H9 (cell line): ENCODE measurements around the gene MGAT4B. TPM values are rescaled to one million over a fixed set of nuclear protein-coding genes. Genes with fewer than 3 reads are reported as not detected.

Source experiments
- DNase-seq: peaks from one replicate; pipeline ENCODE4 v3.0.0-alpha.2; 2017
- H2AFZ ChIP-seq: one replicate; pipeline ENCODE4 v1.6.1; 2013; ENCODE audit warnings: mild to moderate bottlenecking, low read length, control low read depth, moderate library complexity
- H2AK5ac ChIP-seq: 2 replicates; pipeline ENCODE4 v1.6.1; 2013; ENCODE audit warnings: low read length, control low read depth, mixed read lengths; ENCODE audit not compliant: insufficient read length
- H2BK120ac ChIP-seq: one replicate; pipeline ENCODE4 v1.6.1; 2013; ENCODE audit warnings: low read depth, mild to moderate bottlenecking, low read length, control low read depth, inconsistent platforms; ENCODE audit not compliant: poor library complexity, severe bottlenecking
- H2BK12ac ChIP-seq: 2 replicates; pipeline ENCODE4 v1.6.1; 2013; ENCODE audit warnings: low read length, control low read depth, mixed read lengths, low read depth; ENCODE audit not compliant: insufficient read length
- H2BK15ac ChIP-seq: 2 replicates; pipeline ENCODE4 v1.6.1; 2013; ENCODE audit warnings: low read depth, low read length, control low read depth
- H2BK20ac ChIP-seq: one replicate; pipeline ENCODE4 v1.6.1; 2013; ENCODE audit warnings: low read depth, mild to moderate bottlenecking, low read length, control low read depth, inconsistent platforms; ENCODE audit not compliant: poor library complexity, severe bottlenecking
- H2BK5ac ChIP-seq: 2 replicates; pipeline ENCODE4 v1.6.1; 2013; ENCODE audit warnings: low read length, control low read depth, mixed read lengths; ENCODE audit not compliant: insufficient read length
- H3K14ac ChIP-seq: 2 replicates; pipeline ENCODE4 v1.6.1; 2013; ENCODE audit warnings: low read length, control low read depth; ENCODE audit not compliant: insufficient read depth
- H3K18ac ChIP-seq: 2 replicates; pipeline ENCODE4 v1.6.1; 2013; ENCODE audit warnings: low read depth, mild to moderate bottlenecking, mixed read lengths, low read length, control low read depth; ENCODE audit not compliant: insufficient read length
- H3K23ac ChIP-seq: 2 replicates; pipeline ENCODE4 v1.6.1; 2013; ENCODE audit warnings: low read length, control low read depth, mixed read lengths, low read depth; ENCODE audit not compliant: insufficient read length
- H3K23me2 ChIP-seq: 2 replicates; pipeline ENCODE4 v1.6.1; 2013; ENCODE audit warnings: low read depth, mild to moderate bottlenecking, mixed read lengths, low read length, control low read depth; ENCODE audit not compliant: insufficient read length, poor library complexity, severe bottlenecking
- H3K27ac ChIP-seq: 2 replicates; pipeline ENCODE4 v1.5.1; 2013; ENCODE audit warnings: low read length, control low read depth, mixed read lengths, low read depth; ENCODE audit not compliant: insufficient read length
- H3K27me3 ChIP-seq: 2 replicates; pipeline ENCODE4 v1.6.1; 2013; ENCODE audit warnings: low read length, control low read depth, inconsistent platforms; ENCODE audit not compliant: insufficient read depth
- H3K4ac ChIP-seq: 2 replicates; pipeline ENCODE4 v1.6.1; 2013; ENCODE audit warnings: low read depth, mild to moderate bottlenecking, control low read depth, inconsistent platforms, low read length, moderate library complexity
- H3K4me1 ChIP-seq: 2 replicates; pipeline ENCODE4 v1.6.1; 2013; ENCODE audit warnings: low read length, control low read depth, inconsistent platforms; ENCODE audit not compliant: insufficient read depth
- H3K4me2 ChIP-seq: 2 replicates; pipeline ENCODE4 v1.6.1; 2013; ENCODE audit warnings: low read length, control low read depth, mixed read lengths; ENCODE audit not compliant: insufficient read length, insufficient read depth
- H3K56ac ChIP-seq: 2 replicates; pipeline ENCODE4 v1.6.1; 2013; ENCODE audit warnings: low read depth, mild to moderate bottlenecking, mixed read lengths, low read length, control low read depth; ENCODE audit not compliant: insufficient read length
- H3K79me1 ChIP-seq: 2 replicates; pipeline ENCODE4 v1.6.1; 2013; ENCODE audit warnings: low read depth, mild to moderate bottlenecking, moderate library complexity, low read length, control low read depth, inconsistent platforms; ENCODE audit not compliant: insufficient read depth, poor library complexity, severe bottlenecking
- H3K79me2 ChIP-seq: 2 replicates; pipeline ENCODE4 v1.6.1; 2013; ENCODE audit warnings: low read length, control low read depth, inconsistent platforms; ENCODE audit not compliant: insufficient read depth
- H3K9ac ChIP-seq: 2 replicates; pipeline ENCODE4 v1.6.1; 2013; ENCODE audit warnings: low read length, control low read depth, mixed read lengths; ENCODE audit not compliant: insufficient read length; ENCODE audit errors: extremely low read depth
- H3K9me3 ChIP-seq: one replicate; pipeline ENCODE4 v1.6.1; 2013; ENCODE audit warnings: low read depth, low read length, inconsistent platforms; ENCODE audit not compliant: control insufficient read depth
- H3T11ph ChIP-seq: one replicate; pipeline ENCODE4 v1.6.1; 2013; ENCODE audit warnings: mild to moderate bottlenecking, low read length, control low read depth, inconsistent platforms
- H4K20me1 ChIP-seq: one replicate; pipeline ENCODE4 v1.6.1; 2013; ENCODE audit not compliant: control insufficient read depth, insufficient read length, insufficient read depth
- H4K5ac ChIP-seq: 2 replicates; pipeline ENCODE4 v1.6.1; 2013; ENCODE audit warnings: low read depth, mild to moderate bottlenecking, mixed read lengths, low read length, control low read depth; ENCODE audit not compliant: insufficient read length
- H4K8ac ChIP-seq: replicated peaks from 2 replicates; pipeline ENCODE4 v1.6.1; 2013; ENCODE audit warnings: low read length, control low read depth, mixed read lengths, low read depth; ENCODE audit not compliant: insufficient read length
- H4K91ac ChIP-seq: 2 replicates; pipeline ENCODE4 v1.6.1; 2013; ENCODE audit warnings: low read depth, mild to moderate bottlenecking, moderate library complexity, mixed read lengths, low read length, control low read depth; ENCODE audit not compliant: insufficient read length
- H3K27ac Mint-ChIP-seq, 3 experiments: 2 replicates in 2 of 3; 3 replicates in 1 of 3; pipeline ENCODE4 v1.8.0; 2020 to 2021; ENCODE audit warnings: mixed read lengths in 3 of 3, mild to moderate bottlenecking in 1 of 3, moderate library complexity in 1 of 3
- H3K27me3 Mint-ChIP-seq: 2 replicates; pipeline ENCODE4 v1.8.0; 2021; ENCODE audit warnings: low read depth, mild to moderate bottlenecking, moderate library complexity, mixed read lengths
- H3K36me3 Mint-ChIP-seq, 3 experiments: 2 replicates in 2 of 3; 3 replicates in 1 of 3; pipeline ENCODE4 v1.8.0; 2020 to 2021; ENCODE audit warnings: low read depth in 3 of 3, mixed read lengths in 3 of 3; ENCODE audit not compliant: insufficient read depth in 1 of 3
- H3K4me1 Mint-ChIP-seq, 2 experiments: 2 replicates each; pipeline ENCODE4 v1.8.0; 2020; ENCODE audit warnings: mixed read lengths in 2 of 2
- H3K4me3 Mint-ChIP-seq, 2 experiments: 2 replicates in 1 of 2; 3 replicates in 1 of 2; pipeline ENCODE4 v1.8.0; 2020 to 2021; ENCODE audit warnings: mild to moderate bottlenecking in 2 of 2, mixed read lengths in 2 of 2, moderate library complexity in 1 of 2
- H3K9me3 Mint-ChIP-seq, 2 experiments: 2 replicates in 1 of 2; 3 replicates in 1 of 2; pipeline ENCODE4 v1.8.0; 2020; ENCODE audit warnings: mild to moderate bottlenecking in 2 of 2, mixed read lengths in 2 of 2, moderate library complexity in 1 of 2
- WGBS: extraction: QIAGEN DNeasy Blood & Tissue Kit; methylation state at CpG from one replicate; pipeline ENCODE4 v1.1.7; 2013; ENCODE audit warnings: missing lambda C conversion rate, low lambda C conversion rate, mixed read lengths; ENCODE audit not compliant: insufficient read length; ENCODE audit errors: extremely low coverage; 5-methylcytosine and 5-hydroxymethylcytosine counted together
- total RNA-seq: library from RNA; stranded (reverse); gene quantifications from 2 replicates; pipeline ENCODE4 v1.2.1, GENCODE V29; 2021
- TF ChIP-seq, protein P1 (sequence below): fragments of 200-600 bp; sonication (generic); conservative IDR thresholded peaks from 3 replicates; pipeline ENCODE4 v1.8.0; 2021; ENCODE audit warnings: antibody characterized with exemption, mild to moderate bottlenecking

Gene MGAT4B
- total RNA-seq, 1 experiment from 2014 or later = 147 TPM

- no peak overlapping the region for H2BK15ac ChIP-seq
- peaks cover 3% of the 10 kb centered on the region; the same call in 1 of the 2 replicates for H3K4me1 ChIP-seq
- H3K23ac ChIP-seq = no peak overlapping the region
- H3K18ac ChIP-seq = peak overlapping the region; percentile 64
- Mint-ChIP-seq H3K36me3 (peaks cover 10 to 26% (median 22%) of the 10 kb centered on the region in 3 experiments), H3K4me3 (peak overlapping the region in 1 of 2 experiments; percentile 80; a peak in 3 of 5 replicates), H3K27me3 (peaks cover 13% of the 10 kb centered on the region), H3K9me3 (no peaks in the 10 kb centered on the region; a peak in 2 of 5 replicates), H3K4me1 (peaks cover 30 to 35% of the 10 kb centered on the region in 2 experiments), H3K27ac (peak overlapping the region in 2 of 3 experiments; percentile 18 to 89; a peak in 3 of 7 replicates)
- no peak overlapping the region for H2BK20ac ChIP-seq
- no peak overlapping the region for H4K5ac ChIP-seq
- no peak overlapping the region for H2BK12ac ChIP-seq
- H3K4ac ChIP-seq = no peak overlapping the region
- TF ChIP-seq, protein P1, sequence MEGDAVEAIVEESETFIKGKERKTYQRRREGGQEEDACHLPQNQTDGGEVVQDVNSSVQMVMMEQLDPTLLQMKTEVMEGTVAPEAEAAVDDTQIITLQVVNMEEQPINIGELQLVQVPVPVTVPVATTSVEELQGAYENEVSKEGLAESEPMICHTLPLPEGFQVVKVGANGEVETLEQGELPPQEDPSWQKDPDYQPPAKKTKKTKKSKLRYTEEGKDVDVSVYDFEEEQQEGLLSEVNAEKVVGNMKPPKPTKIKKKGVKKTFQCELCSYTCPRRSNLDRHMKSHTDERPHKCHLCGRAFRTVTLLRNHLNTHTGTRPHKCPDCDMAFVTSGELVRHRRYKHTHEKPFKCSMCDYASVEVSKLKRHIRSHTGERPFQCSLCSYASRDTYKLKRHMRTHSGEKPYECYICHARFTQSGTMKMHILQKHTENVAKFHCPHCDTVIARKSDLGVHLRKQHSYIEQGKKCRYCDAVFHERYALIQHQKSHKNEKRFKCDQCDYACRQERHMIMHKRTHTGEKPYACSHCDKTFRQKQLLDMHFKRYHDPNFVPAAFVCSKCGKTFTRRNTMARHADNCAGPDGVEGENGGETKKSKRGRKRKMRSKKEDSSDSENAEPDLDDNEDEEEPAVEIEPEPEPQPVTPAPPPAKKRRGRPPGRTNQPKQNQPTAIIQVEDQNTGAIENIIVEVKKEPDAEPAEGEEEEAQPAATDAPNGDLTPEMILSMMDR = no peak
- no peak overlapping the region for H2BK120ac ChIP-seq
- H3K4me2 ChIP-seq = peak overlapping the region; percentile 23
- no peaks in the 10 kb centered on the region for H4K20me1 ChIP-seq
- no peaks in the 10 kb centered on the region for H3K27me3 ChIP-seq
- no peak overlapping the region for H2AK5ac ChIP-seq
- no peak overlapping the region for H2BK5ac ChIP-seq
- H4K91ac ChIP-seq = no peak overlapping the region
- no peak overlapping the region for H2AFZ ChIP-seq
- H3K56ac ChIP-seq = no peak overlapping the region
- H3K23me2 ChIP-seq = peaks cover 16% of the 10 kb centered on the region
- WGBS = no CpG with 5 or more reads among the region's 26 CpGs
- H4K8ac ChIP-seq = no peak overlapping the region
- DNase-seq = peak; percentile 90
- no peaks in the 10 kb centered on the region for H3K9me3 ChIP-seq
- peaks cover 10% of the 10 kb centered on the region for H3K79me1 ChIP-seq
- peak overlapping the region; percentile 7; the same call in 1 of the 2 replicates for H3K14ac ChIP-seq
- no peak overlapping the region for H3T11ph ChIP-seq
- H3K9ac ChIP-seq = no peak overlapping the region
- H3K79me2 ChIP-seq = peaks cover 9% of the 10 kb centered on the region; the same call in 1 of the 2 replicates
- no peak overlapping the region for H3K27ac ChIP-seq
Measured at GRCh38 chr5:179819296-179820126, 12.8 kb upstream of the MGAT4B start.
